ENCODE results near the gene CRYBB3. TPM values are rescaled to one million over a fixed set of nuclear protein-coding genes. Genes with fewer than 3 reads are reported as not detected.
A peak's percentile ranks its signal among the peaks of the same experiment; 100 is the strongest.

CRYBB3 gene
- under 1 TPM in 3 of 9 donors, not detected in 6; 0.50 to 0.88 (median 0.57) TPM for total RNA-seq
- polyA plus RNA-seq = 1 to 10 TPM in 1 of 3 donors, under 1 TPM in 1, not detected in 1; 0.57 to 2.7 TPM
- long read RNA-seq, donor 1 = 0 reads
- long read RNA-seq, donor 2 = 0 reads
- long read RNA-seq, donor 3 = 0 reads
- long read RNA-seq, donor 4 = 0 reads
- long read RNA-seq, donor 5 = 0 reads
- long read RNA-seq, donor 6 = 0 reads
- long read RNA-seq, donor 7 = 0 reads
- long read RNA-seq, donor 8 = 0 reads
- long read RNA-seq, donor 9 = 0 reads
- long read RNA-seq, donor 10 = 0 reads

DNA sequence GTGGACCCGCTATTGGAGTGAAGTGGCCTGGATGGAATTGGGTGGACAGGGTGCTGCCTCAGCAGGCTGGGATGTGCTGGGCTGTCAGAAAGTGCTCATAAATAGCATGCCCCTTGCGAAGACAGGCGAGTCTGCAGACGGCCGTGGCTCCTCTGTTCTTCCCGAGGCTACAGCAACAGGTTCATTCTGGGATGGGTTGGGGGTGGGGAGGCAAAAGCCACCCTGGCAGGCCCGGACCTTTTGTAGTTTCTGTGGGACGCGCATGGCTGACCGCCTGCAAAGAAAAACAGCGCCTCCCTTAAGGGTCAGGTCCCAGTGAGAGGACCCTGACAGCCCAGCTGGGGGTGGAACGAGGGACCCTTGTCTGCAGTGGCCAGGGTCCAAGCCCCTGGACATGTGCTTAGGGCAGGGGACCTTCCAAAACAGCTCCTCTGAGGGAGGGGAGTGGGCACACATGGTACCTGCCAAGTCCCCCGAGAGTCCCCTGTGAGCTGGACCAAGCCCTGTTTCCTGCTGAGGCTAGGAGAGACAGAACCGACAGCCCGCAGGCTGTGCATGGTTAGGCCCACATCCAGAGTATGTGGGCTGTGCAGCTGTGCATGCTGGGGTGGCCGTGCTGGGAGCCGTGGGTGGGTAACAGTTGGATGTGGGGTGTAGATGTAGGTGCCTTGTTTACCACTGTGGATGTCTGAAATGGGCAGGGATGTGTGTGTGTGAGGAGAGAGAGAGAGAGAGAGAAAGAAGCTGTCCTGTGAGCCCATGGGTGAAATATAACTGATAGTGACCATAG lies at the start of gene CRYBB3:
Gene CRYBB3, plus strand, starts transcription at position 128 of the 790 bp plus-strand sequence. CDS start 1,539 bp downstream, outside the sequence.
- Histone ChIP-seq H3K4me1 (replicated peaks in 1 of 2) (no peaks in the 10 kb centered on the region), H3K36me3 (replicated peaks in 1 of 2) (no peaks in the 10 kb centered on the region), H3K27ac (no peak within 1 kb of the TSS), H3K4me3 (no peak within 1 kb of the TSS), H3K9me3 (replicated peaks in 1 of 3) (no peaks in the 10 kb centered on the region), H3K27me3 (no peaks in the 10 kb centered on the region)
- TF ChIP-seq POLR2A (IDR thresholded peaks at IDR 0.05) = no peak
- TF ChIP-seq, protein P1, sequence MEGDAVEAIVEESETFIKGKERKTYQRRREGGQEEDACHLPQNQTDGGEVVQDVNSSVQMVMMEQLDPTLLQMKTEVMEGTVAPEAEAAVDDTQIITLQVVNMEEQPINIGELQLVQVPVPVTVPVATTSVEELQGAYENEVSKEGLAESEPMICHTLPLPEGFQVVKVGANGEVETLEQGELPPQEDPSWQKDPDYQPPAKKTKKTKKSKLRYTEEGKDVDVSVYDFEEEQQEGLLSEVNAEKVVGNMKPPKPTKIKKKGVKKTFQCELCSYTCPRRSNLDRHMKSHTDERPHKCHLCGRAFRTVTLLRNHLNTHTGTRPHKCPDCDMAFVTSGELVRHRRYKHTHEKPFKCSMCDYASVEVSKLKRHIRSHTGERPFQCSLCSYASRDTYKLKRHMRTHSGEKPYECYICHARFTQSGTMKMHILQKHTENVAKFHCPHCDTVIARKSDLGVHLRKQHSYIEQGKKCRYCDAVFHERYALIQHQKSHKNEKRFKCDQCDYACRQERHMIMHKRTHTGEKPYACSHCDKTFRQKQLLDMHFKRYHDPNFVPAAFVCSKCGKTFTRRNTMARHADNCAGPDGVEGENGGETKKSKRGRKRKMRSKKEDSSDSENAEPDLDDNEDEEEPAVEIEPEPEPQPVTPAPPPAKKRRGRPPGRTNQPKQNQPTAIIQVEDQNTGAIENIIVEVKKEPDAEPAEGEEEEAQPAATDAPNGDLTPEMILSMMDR (IDR thresholded peaks at IDR 0.05) = no peak
- intact Hi-C loops (cut with DNase I) = no loop called here
- no peak for DNase-seq
- 75 to 85% (median 79%) methylated on average over 11 to 17 of the region's 17 CpGs for WGBS, 4 donors

DNA sequence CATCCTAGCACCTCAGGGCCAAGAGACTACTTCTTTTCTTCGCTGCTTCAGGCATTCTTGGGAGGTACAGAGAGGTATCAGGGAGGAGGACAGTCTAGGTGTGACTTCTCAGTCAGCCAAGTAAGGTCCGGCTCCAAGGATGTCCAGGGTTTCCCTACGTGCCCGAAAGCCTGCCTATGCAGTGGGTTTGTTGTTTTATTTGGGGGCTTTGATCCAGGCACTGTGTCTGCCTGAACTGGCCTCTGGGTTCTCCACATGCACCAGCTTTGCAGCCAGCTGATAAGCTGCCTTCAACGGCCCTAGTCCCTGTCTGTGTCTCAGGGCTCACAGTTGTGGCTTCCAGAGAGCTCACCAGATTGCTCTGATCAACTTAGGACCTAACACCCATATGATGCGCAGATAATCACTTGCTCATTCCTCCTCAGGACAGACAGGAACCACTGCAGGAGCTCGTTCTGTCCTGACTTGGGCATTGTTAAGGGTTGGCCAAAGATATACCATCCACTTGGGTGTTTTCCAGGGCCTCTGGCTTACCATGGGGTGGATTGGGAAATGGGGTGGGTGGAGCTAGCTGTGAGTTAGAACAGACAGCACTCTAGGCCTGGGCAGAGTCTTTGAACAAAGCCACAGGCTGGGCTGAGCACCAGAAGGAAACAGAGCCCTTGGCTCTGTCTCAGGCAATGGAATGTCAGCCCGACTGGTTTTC lies 45.5 kb upstream of the CRYBB3 start:
- Histone ChIP-seq H3K27me3 (no peaks in the 10 kb centered on the region), H3K4me3 (no peak overlapping the region), H3K36me3 (replicated peaks in 1 of 2) (no peaks in the 10 kb centered on the region), H3K4me1 (replicated peaks in 1 of 2) (peaks cover 0 to 18% of the 10 kb centered on the region in 2 donors), H3K9me3 (replicated peaks in 1 of 3) (no peaks in the 10 kb centered on the region), H3K27ac (peak overlapping the region in 3 of 5 donors; percentile 45 to 83 (median 46))
- TF ChIP-seq, protein P1 (IDR thresholded peaks at IDR 0.05) = no peak
- TF ChIP-seq POLR2A (IDR thresholded peaks at IDR 0.05) = peak in 1 of 2 donors; percentile 46
- 58 to 72% (median 67%) methylated on average over 6 to 8 of the region's 8 CpGs for WGBS, 4 donors
- peak; percentile 49 to 88 (median 79) for DNase-seq
- intact Hi-C loops (cut with DNase I) = no loop called here

DNA sequence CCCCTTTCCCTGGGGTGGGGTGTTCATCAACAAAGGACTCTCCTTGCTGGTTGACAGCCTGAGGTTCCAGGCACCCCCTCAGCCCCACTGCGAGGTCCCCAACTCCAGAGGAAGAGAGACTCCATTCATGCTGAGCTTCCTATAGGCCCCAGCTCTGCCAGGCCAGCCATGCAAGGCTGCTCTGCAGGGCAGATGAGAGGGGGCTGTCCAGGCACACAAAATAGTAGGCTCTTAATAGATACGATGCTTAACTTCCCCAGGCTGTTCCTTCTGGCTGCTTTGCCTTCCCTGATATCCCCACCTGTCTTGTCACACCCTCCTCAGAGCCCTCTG lies 45.0 kb upstream of the CRYBB3 start:
- intact Hi-C loops (cut with DNase I) = no loop called here

More for the DNA sequence above, 45.0 kb upstream of the CRYBB3 start:
- DNase-seq = no peak
- Histone ChIP-seq H3K4me3 (no peak overlapping the region), H3K9me3 (replicated peaks in 1 of 3) (no peaks in the 10 kb centered on the region), H3K27ac (peak overlapping the region in 3 of 5 donors; percentile 45 to 83 (median 46)), H3K36me3 (replicated peaks in 1 of 2) (no peaks in the 10 kb centered on the region), H3K4me1 (replicated peaks in 1 of 2) (peaks cover 0 to 21% of the 10 kb centered on the region in 2 donors), H3K27me3 (no peaks in the 10 kb centered on the region)
- WGBS, 4 donors = 74 to 83% (median 81%) methylated on average over 1 to 2 of the region's 2 CpGs
- no peak for TF ChIP-seq POLR2A (IDR thresholded peaks at IDR 0.05)
- TF ChIP-seq, protein P1 (IDR thresholded peaks at IDR 0.05) = no peak

Measured in adrenal gland (tissue), 19 donors.